AG10803 (cell line): ENCODE measurements around the gene KCNQ1.

ENCODE experiments used
- DNase-seq: peaks from one replicate; pipeline ENCODE4 v3.0.0; 2010; ENCODE audit warnings: low read depth
- H3K4me3 ChIP-seq: 2 replicates; pipeline ENCODE4 v1.5.1; 2011; ENCODE audit warnings: mild to moderate bottlenecking, low read length, control low read depth
- TF ChIP-seq, protein P1 (sequence below): conservative IDR thresholded peaks from 2 replicates; pipeline ENCODE4 v1.5.1; 2011; ENCODE audit warnings: mild to moderate bottlenecking, low read length, control low read depth, inconsistent platforms

KCNQ1 gene

DNA sequence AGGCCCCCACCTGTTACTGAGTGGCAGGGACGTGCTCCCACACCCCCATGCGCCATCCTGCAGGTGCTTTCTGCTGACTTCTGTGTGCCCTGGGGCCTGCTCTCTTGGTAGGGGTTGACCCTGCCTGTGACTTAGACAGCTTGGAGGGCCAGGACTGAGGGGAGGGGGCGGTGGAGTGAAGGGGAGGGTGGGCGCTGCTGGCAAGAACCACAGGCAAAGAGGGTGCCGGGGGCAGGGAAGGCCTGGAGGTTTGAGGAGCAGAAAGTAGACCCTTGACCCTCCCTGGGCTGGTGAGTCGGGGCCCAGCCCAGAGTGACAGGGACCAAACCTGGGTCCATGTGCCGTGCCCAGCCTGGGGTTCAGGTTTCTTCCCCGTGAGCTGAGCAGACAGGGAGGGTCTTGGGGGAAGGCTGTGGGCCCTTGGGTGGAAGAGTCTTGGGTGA is 17.8 kb downstream of the KCNQ1 start:
- no peak for DNase-seq
- H3K4me3 ChIP-seq: no peak overlapping the region
- TF ChIP-seq, protein P1, sequence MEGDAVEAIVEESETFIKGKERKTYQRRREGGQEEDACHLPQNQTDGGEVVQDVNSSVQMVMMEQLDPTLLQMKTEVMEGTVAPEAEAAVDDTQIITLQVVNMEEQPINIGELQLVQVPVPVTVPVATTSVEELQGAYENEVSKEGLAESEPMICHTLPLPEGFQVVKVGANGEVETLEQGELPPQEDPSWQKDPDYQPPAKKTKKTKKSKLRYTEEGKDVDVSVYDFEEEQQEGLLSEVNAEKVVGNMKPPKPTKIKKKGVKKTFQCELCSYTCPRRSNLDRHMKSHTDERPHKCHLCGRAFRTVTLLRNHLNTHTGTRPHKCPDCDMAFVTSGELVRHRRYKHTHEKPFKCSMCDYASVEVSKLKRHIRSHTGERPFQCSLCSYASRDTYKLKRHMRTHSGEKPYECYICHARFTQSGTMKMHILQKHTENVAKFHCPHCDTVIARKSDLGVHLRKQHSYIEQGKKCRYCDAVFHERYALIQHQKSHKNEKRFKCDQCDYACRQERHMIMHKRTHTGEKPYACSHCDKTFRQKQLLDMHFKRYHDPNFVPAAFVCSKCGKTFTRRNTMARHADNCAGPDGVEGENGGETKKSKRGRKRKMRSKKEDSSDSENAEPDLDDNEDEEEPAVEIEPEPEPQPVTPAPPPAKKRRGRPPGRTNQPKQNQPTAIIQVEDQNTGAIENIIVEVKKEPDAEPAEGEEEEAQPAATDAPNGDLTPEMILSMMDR: no peak

- no peak for DNase-seq
- H3K4me3 ChIP-seq: no peak overlapping the region
- TF ChIP-seq, protein P1: no peak
Observed at GRCh38 chr11:2462986-2463765, 18.4 kb downstream of the KCNQ1 start.

- TF ChIP-seq, protein P1: no peak
- H3K4me3 ChIP-seq: no peak overlapping the region
- DNase-seq: no peak
Observed at GRCh38 chr11:2463766-2464277, 19.0 kb downstream of the KCNQ1 start.

DNA sequence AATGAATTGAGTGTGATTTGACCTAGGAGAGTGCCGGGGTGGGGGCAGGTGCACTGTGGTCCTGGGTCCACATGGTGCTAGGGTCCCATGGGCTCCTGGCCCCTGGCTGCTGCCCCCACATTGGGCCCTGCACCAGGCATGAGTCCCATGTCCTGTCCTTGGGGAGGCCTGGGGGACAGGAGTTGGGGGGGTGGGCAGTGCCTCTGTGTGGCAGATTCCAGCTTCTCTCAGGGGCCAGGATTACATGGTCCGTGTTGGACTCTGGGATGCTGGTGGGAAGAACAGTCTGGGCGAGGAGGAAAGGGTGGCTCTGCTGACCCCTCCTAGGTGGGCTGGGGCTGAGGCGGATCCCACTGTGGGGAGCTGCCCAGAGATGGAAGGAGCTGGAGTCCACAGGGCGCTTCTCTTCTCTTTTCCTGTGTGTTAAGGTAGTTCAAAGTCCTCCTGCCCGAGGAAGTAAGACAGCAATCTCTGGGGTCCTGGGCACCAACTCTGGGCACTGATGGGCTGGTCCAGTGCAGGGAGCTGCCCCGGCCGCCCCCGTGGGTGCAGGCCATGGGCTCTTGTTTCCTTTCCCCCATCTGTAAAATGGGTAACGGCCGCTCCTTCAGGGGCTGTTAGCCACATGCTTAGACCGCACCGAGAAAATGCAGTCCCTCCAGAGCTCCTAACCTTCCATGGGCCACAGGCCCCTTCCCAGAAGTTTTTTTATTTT is 19.8 kb downstream of the KCNQ1 start:
- TF ChIP-seq, protein P1: no peak
- no peak overlapping the region for H3K4me3 ChIP-seq
- DNase-seq: no peak

DNA sequence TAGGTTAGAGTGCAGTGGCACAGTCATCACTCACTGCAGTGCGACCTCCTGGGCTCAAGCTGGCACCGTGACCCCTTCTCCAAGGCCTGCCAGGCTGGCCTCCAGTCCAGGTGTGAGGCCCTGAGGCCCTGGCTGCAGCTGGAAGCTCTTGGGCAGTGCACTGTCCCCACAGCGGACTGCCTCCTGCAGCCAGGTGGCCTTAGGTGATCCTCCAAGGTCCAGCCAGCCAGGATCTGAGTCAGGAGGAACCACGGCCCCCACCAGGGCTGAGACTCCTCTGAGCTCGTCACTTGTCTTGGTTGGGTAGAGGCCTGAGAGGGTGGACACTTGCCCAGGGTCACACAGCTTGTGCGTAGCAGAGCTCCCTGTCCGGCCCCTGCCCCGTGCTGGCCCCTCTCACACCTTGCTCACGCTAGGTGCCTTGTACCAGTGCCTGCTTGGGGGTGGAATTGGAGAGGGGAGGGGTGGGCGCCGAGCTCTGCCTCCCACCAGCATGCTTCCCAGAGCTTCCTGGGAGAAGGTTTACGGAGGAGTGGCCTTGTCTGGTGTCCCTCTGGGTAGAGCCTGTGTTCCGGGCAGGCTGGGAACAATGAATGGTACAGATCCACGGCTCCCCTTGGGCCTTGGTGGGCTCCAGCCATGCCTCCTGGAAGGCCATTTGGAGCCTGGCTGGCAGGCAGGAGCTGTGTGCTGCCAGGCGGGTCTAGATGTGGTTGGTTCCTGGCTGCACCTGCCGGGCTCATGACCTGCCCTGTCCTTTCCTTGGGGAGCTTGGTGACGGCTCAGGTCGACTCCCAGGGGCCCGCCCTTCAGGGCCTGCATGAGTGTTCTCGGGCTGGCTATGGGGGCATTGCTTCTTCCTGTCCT is 20.6 kb downstream of the KCNQ1 start:
- DNase-seq: no peak
- no peak overlapping the region for H3K4me3 ChIP-seq
- TF ChIP-seq, protein P1: no peak

GRCh38 chr11:2466069-2466801 is 21.4 kb downstream of the KCNQ1 start:
- no peak for DNase-seq
- TF ChIP-seq, protein P1: no peak
- H3K4me3 ChIP-seq: no peak overlapping the region
